GM12874 (cell line): Measurements from ENCODE around the gene RAB35.

Experiments used
- TF ChIP-seq, protein P1 (sequence below): IDR thresholded peaks from 2 replicates; pipeline ENCODE4 v1.5.1; 2011; ENCODE audit warnings: low read depth, mild to moderate bottlenecking, control low read depth, low read length, moderate library complexity; ENCODE audit not compliant: insufficient read depth

Gene RAB35

GRCh38 chr12:120102189-120103043 is 14.1 kb downstream of the RAB35 start:
- TF ChIP-seq, protein P1, sequence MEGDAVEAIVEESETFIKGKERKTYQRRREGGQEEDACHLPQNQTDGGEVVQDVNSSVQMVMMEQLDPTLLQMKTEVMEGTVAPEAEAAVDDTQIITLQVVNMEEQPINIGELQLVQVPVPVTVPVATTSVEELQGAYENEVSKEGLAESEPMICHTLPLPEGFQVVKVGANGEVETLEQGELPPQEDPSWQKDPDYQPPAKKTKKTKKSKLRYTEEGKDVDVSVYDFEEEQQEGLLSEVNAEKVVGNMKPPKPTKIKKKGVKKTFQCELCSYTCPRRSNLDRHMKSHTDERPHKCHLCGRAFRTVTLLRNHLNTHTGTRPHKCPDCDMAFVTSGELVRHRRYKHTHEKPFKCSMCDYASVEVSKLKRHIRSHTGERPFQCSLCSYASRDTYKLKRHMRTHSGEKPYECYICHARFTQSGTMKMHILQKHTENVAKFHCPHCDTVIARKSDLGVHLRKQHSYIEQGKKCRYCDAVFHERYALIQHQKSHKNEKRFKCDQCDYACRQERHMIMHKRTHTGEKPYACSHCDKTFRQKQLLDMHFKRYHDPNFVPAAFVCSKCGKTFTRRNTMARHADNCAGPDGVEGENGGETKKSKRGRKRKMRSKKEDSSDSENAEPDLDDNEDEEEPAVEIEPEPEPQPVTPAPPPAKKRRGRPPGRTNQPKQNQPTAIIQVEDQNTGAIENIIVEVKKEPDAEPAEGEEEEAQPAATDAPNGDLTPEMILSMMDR, result no peak

- TF ChIP-seq, protein P1, result no peak
Observed at GRCh38 chr12:120101617-120102016, 14.9 kb downstream of the RAB35 start.

DNA sequence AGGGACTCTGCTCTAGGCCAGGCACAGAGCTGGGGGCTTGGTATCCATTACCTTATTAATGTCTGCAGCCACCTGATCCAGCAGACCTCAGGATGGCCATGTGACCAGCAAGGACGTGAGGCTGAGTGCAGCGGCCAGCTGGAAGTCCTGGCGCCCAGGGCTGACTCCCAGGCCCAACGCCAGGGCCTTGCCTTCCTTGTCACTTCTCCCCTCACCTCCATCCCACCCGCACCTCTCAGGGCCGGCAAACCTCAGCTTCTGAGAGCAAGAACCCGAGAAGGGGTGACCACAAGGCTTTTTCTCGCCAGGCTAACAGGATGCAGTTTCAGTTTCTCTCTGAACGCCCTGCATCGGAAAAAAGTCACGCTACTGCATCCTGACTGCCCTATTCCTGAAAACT is 15.4 kb downstream of the RAB35 start:
- TF ChIP-seq, protein P1, result no peak

DNA sequence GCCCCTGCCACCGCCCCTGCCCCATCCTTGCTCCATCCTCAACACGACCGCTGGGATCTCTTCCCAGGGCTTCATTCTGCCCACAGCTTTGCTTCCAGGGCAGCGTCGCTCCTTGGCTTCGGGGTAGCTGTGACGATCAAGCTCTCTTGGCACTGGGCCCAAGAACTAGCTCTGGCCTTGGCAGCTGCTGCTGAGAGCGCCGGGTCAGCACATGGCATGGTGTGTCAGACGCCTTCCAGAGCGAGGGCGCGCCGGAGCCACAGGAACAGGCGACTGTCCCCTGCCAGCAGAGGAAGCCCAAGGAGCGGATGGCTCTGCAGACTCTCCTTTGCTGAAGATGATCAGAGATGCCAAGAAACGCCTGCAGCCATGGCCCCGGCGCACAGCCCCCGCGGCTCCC is 15.9 kb downstream of the RAB35 start:
- TF ChIP-seq, protein P1, result no peak

GRCh38 chr12:120099738-120100137 is 16.8 kb downstream of the RAB35 start:
- TF ChIP-seq, protein P1, result no peak

- TF ChIP-seq, protein P1, result no peak
Observed at GRCh38 chr12:120098756-120099470, 17.6 kb downstream of the RAB35 start.

DNA sequence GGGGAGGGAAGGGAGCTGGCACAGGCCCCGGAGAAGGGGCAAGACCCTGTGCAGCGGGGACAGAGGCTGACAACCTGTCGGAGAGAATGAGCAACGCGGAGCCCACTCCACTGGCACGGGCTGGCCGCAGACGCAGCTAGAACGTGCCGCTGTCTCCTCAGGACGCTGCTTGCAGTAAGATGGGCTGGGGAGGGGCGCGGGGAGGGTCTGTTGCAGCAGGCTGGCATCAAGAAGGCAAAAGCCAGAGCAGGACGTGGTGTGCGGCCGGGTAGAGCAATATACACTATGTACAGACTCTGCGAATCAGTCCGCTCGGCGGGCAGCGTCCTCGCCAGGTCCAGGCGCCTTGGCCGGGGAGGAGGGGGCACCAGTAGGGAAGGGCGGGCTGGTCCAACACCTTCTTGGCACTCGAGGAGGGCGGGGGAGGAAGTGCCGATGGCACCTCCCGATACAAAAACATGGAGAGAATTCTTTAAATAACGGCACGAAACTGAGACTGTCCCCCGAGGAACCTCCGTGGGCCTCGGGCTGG is 19.8 kb downstream of the RAB35 start:
- TF ChIP-seq, protein P1, result no peak
